Measurements from ENCODE around the gene TBC1D22A. TPM values are rescaled to one million over a fixed set of nuclear protein-coding genes. Genes with fewer than 3 reads are reported as not detected.
A peak's percentile ranks its signal among the peaks of the same experiment; 100 is the strongest.

Gene TBC1D22A
- polyA plus RNA-seq, 3 donors, result 15.4 to 16.5 (median 15.9) TPM

GRCh38 chr22:47035425-47035881 is 273.0 kb downstream of the TBC1D22A start:
- no peak for DNase-seq (ENCODE audit: low read depth in 3 of 3, low spot score in 2 of 3)

GRCh38 chr22:47036352-47036751 is 273.9 kb downstream of the TBC1D22A start:
- DNase-seq (ENCODE audit: low read depth in 3 of 3, low spot score in 2 of 3), result no peak

- no peak for DNase-seq (ENCODE audit: low read depth in 3 of 3, low spot score in 2 of 3)
Measured at GRCh38 chr22:47036936-47037485, 274.6 kb downstream of the TBC1D22A start.

GRCh38 chr22:47038206-47038835 is 275.9 kb downstream of the TBC1D22A start:
- DNase-seq (ENCODE audit: low read depth in 3 of 3, low spot score in 2 of 3), result no peak

GRCh38 chr22:47039356-47039755 is 276.9 kb downstream of the TBC1D22A start:
- DNase-seq (ENCODE audit: low read depth in 3 of 3, low spot score in 2 of 3), result no peak

GRCh38 chr22:47040486-47041270 is 278.2 kb downstream of the TBC1D22A start:
- DNase-seq (ENCODE audit: low read depth in 3 of 3, low spot score in 2 of 3), result no peak

GRCh38 chr22:47041271-47042115 is 279.0 kb downstream of the TBC1D22A start:
- no peak for DNase-seq (ENCODE audit: low read depth in 3 of 3, low spot score in 2 of 3)

- no peak for DNase-seq (ENCODE audit: low read depth in 3 of 3, low spot score in 2 of 3)
Measured at GRCh38 chr22:47042116-47042825, 279.8 kb downstream of the TBC1D22A start.

GRCh38 chr22:47042861-47043496 is 280.5 kb downstream of the TBC1D22A start:
- no peak for DNase-seq (ENCODE audit: low read depth in 3 of 3, low spot score in 2 of 3)

GRCh38 chr22:47043835-47044721 is 281.6 kb downstream of the TBC1D22A start:
- DNase-seq (ENCODE audit: low read depth in 3 of 3, low spot score in 2 of 3), result peak in 1 of 3 donors; percentile 58

- no peak for DNase-seq (ENCODE audit: low read depth in 3 of 3, low spot score in 2 of 3)
Measured at GRCh38 chr22:47044722-47045535, 282.5 kb downstream of the TBC1D22A start.

- no peak for DNase-seq (ENCODE audit: low read depth in 3 of 3, low spot score in 2 of 3)
Measured at GRCh38 chr22:47045691-47046410, 283.4 kb downstream of the TBC1D22A start.

- no peak for DNase-seq (ENCODE audit: low read depth in 3 of 3, low spot score in 2 of 3)
Measured at GRCh38 chr22:47046411-47047065, 284.1 kb downstream of the TBC1D22A start.

GRCh38 chr22:47047321-47048122 is 285.1 kb downstream of the TBC1D22A start:
- DNase-seq (ENCODE audit: low read depth in 3 of 3, low spot score in 2 of 3), result no peak

- DNase-seq (ENCODE audit: low read depth in 3 of 3, low spot score in 2 of 3), result no peak
Measured at GRCh38 chr22:47048123-47049077, 285.9 kb downstream of the TBC1D22A start.

All from right renal cortex interstitium (tissue), 3 donors.